HepG2 (cell line): ENCODE results near the gene WDR45B. TPM values are rescaled to one million over a fixed set of nuclear protein-coding genes. Genes with fewer than 3 reads are reported as not detected.

Experiments used
- CENPX ChIP-seq: sonication (generic); formaldehyde crosslinking; IDR thresholded peaks from 2 replicates; pipeline ENCODE4 v1.9.0; 2021; ENCODE audit warnings: mild to moderate bottlenecking, missing genetic modification reagents, moderate library complexity
- KIAA2018 ChIP-seq: sonication (generic); formaldehyde crosslinking; IDR thresholded peaks from 2 replicates; pipeline ENCODE4 v1.5.0; 2020; ENCODE audit warnings: mild to moderate bottlenecking, missing genetic modification reagents, borderline replicate concordance
- TCF12 ChIP-seq, 2 experiments: fragments of 450-650 bp in 1 of 2; sonication (generic) in 1 of 2; formaldehyde crosslinking in 1 of 2; IDR thresholded peaks; 2 replicates each; pipeline versions ENCODE4 v1.6.1 to v1.8.0; 2017 to 2022; ENCODE audit warnings: antibody characterized with exemption in 1 of 2, mild to moderate bottlenecking in 1 of 2, missing genetic modification reagents in 1 of 2, moderate library complexity in 1 of 2
- ZFP36 ChIP-seq: fragments of 150-350 bp; IDR thresholded peaks from 2 replicates; pipeline ENCODE4 v1.6.1; 2018; ENCODE audit warnings: borderline replicate concordance, low read length, low read depth; ENCODE audit not compliant: partially characterized antibody
- ZNF121 ChIP-seq: sonication (generic); formaldehyde crosslinking; IDR thresholded peaks from 2 replicates; pipeline ENCODE4 v1.5.0; 2020; ENCODE audit warnings: mild to moderate bottlenecking, missing genetic modification reagents
- ZNF253 ChIP-seq: sonication (generic); formaldehyde crosslinking; IDR thresholded peaks from 2 replicates; pipeline ENCODE4 v1.8.0; 2022; ENCODE audit warnings: mild to moderate bottlenecking, missing genetic modification reagents, borderline replicate concordance
- polyA plus RNA-seq, 8 experiments: library from polyadenylated mRNA; depleted of rRNA in 3 of 8; stranded (reverse) in 7 of 8; unstranded in 1 of 8; fragments of >200 nt; fragmentation: Illumina TruSeq in 4 of 8; extraction: Trizol in 4 of 8; gene quantifications; 2 replicates each; pipeline versions ENCODE4 v1.2.1 to v1.2.3, GENCODE V29; 2011 to 2016; ENCODE audit warnings: low read depth in 4 of 8, missing spikeins in 1 of 8, mixed read lengths in 1 of 8; ENCODE audit not compliant: insufficient read depth in 1 of 8
- total RNA-seq, 5 experiments: library from RNA; depleted of rRNA; stranded (reverse); fragments of >200 nt; fragmentation: Illumina TruSeq; extraction: Trizol; gene quantifications; 2 replicates each; pipeline ENCODE4 v1.2.3, GENCODE V29; 2016; ENCODE audit warnings: low read depth in 1 of 5

The WDR45B gene
- total and polyA plus RNA-seq, 2 of the 13 experiments (the other 11 are each of a cell fraction or from before 2014, with no cell fraction given) = 86.2 to 155 TPM

GRCh38 chr17:82598256-82599119 lies 49.8 kb downstream of the WDR45B start (continued):
- TF ChIP-seq TCF12 (IDR thresholded peaks at IDR 0.05) = no peak
- TF ChIP-seq TCF12 (CRISPR knock-in tag; IDR thresholded peaks at IDR 0.05) = no peak
- TF ChIP-seq KIAA2018 (CRISPR knock-in tag) = no peak
- TF ChIP-seq ZNF121 (CRISPR knock-in tag) = peak; percentile 90
- TF ChIP-seq ZNF253 (CRISPR knock-in tag) = no peak
- TF ChIP-seq CENPX = no peak
- no peak for TF ChIP-seq ZFP36
